Fibroblast of villous mesenchyme (primary cell): ENCODE measurements around the gene BPTF. TPM values are rescaled to one million over a fixed set of nuclear protein-coding genes. Genes with fewer than 3 reads are reported as not detected.
"Not testable (repeated sequence)": the region's sequence is repeated elsewhere in the genome, so short reads cannot be mapped to it uniquely, and the experiment has no call there.

Source experiments
- DNase-seq: peaks from one replicate; pipeline ENCODE4 v3.0.0-alpha.2; 2010; ENCODE audit warnings: low read depth
- H3K4me3 ChIP-seq: 2 replicates; pipeline ENCODE4 v1.5.1; 2011; ENCODE audit warnings: low read depth, mild to moderate bottlenecking, low read length
- CTCF ChIP-seq: IDR thresholded peaks from 2 replicates; pipeline ENCODE4 v1.5.1; 2012; ENCODE audit warnings: low read depth, mild to moderate bottlenecking, low read length; ENCODE audit not compliant: insufficient read depth
- total RNA-seq: library from RNA; depleted of rRNA; stranded (reverse); fragments of >200 nt; gene quantifications from 2 replicates; pipeline ENCODE4 v1.2.3, GENCODE V29; 2012

BPTF gene
- total RNA-seq, 1 donor, result 56.1 TPM

GRCh38 chr17:67902511-67903231 is 77.4 kb downstream of the BPTF start:
- H3K4me3 ChIP-seq, result no peak overlapping the region
- DNase-seq, result no peak
- TF ChIP-seq CTCF, result no peak

GRCh38 chr17:67905298-67905697 is 80.0 kb downstream of the BPTF start:
- not testable (repeated sequence) for H3K4me3 ChIP-seq, DNase-seq

GRCh38 chr17:67910117-67910803 is 85.0 kb downstream of the BPTF start:
- DNase-seq, H3K4me3 ChIP-seq: not testable (repeated sequence)

GRCh38 chr17:67911059-67911782 is 85.9 kb downstream of the BPTF start:
- H3K4me3 ChIP-seq, result no peak overlapping the region
- no peak for TF ChIP-seq CTCF
- DNase-seq, result no peak

- no peak for TF ChIP-seq CTCF
- no peak overlapping the region for H3K4me3 ChIP-seq
- DNase-seq, result no peak
These were observed 86.8 kb downstream of the BPTF start for GRCh38 chr17:67912088-67912487.

GRCh38 chr17:67912656-67913055 is 87.4 kb downstream of the BPTF start:
- TF ChIP-seq CTCF, result no peak
- no peak overlapping the region for H3K4me3 ChIP-seq
- DNase-seq, result no peak

- no peak for TF ChIP-seq CTCF
- H3K4me3 ChIP-seq, result no peak overlapping the region
- DNase-seq, result no peak
These were observed 94.9 kb downstream of the BPTF start for GRCh38 chr17:67920212-67920611.
